HepG2 (cell line): ENCODE measurements around the gene ZFAND6. TPM values are rescaled to one million over a fixed set of nuclear protein-coding genes. Genes with fewer than 3 reads are reported as not detected.

Source experiments
- ATRX ChIP-seq: sonication (generic); formaldehyde crosslinking; IDR thresholded peaks from 2 replicates; pipeline ENCODE4 v1.4.0; 2020; ENCODE audit warnings: missing genetic modification reagents, borderline replicate concordance
- CBX5 ChIP-seq: sonication (generic); formaldehyde crosslinking; IDR thresholded peaks from 2 replicates; pipeline ENCODE4 v1.4.0; 2020; ENCODE audit warnings: missing genetic modification reagents, borderline replicate concordance
- GATAD2A ChIP-seq: IDR thresholded peaks from 2 replicates; pipeline ENCODE4 v1.6.1; 2016
- NONO ChIP-seq, 2 experiments: fragments of 450-650 bp in 1 of 2; sonication (generic) in 1 of 2; formaldehyde crosslinking in 1 of 2; IDR thresholded peaks in 1 of 2; conservative IDR thresholded peaks in 1 of 2; 2 replicates each; pipeline versions ENCODE4 v1.6.1 to v1.8.0; 2017 to 2022; ENCODE audit warnings: mild to moderate bottlenecking in 1 of 2, missing genetic modification reagents in 1 of 2, moderate library complexity in 1 of 2
- SIN3A ChIP-seq: IDR thresholded peaks from 2 replicates; pipeline ENCODE4 v1.6.1; 2011; ENCODE audit warnings: low read depth, mild to moderate bottlenecking, control low read depth, low read length, borderline replicate concordance
- SIX4 ChIP-seq: sonication (generic); formaldehyde crosslinking; IDR thresholded peaks from 2 replicates; pipeline ENCODE4 v1.4.0; 2020; ENCODE audit warnings: missing genetic modification reagents
- ZBTB40 ChIP-seq, 2 experiments: fragments of 450-650 bp in 1 of 2; sonication (generic) in 1 of 2; formaldehyde crosslinking in 1 of 2; IDR thresholded peaks; 2 replicates each; pipeline versions ENCODE4 v1.6.1 to v1.8.0; 2016 to 2022; ENCODE audit warnings: antibody characterized with exemption in 1 of 2, mild to moderate bottlenecking in 1 of 2, missing genetic modification reagents in 1 of 2
- ZC3H13 ChIP-seq: sonication (generic); formaldehyde crosslinking; IDR thresholded peaks from 2 replicates; pipeline ENCODE4 v1.8.1; 2023; ENCODE audit warnings: mild to moderate bottlenecking, missing genetic modification reagents, moderate library complexity
- ZNF160 ChIP-seq: sonication (generic); formaldehyde crosslinking; IDR thresholded peaks from 2 replicates; pipeline ENCODE4 v1.8.0; 2022; ENCODE audit warnings: mild to moderate bottlenecking, inconsistent platforms, missing genetic modification reagents
- ZNF253 ChIP-seq: sonication (generic); formaldehyde crosslinking; IDR thresholded peaks from 2 replicates; pipeline ENCODE4 v1.8.0; 2022; ENCODE audit warnings: mild to moderate bottlenecking, missing genetic modification reagents, borderline replicate concordance
- ZNF430 ChIP-seq: sonication (generic); formaldehyde crosslinking; IDR thresholded peaks from 2 replicates; pipeline ENCODE4 v1.9.0; 2021; ENCODE audit warnings: mild to moderate bottlenecking, missing genetic modification reagents
- ZNF746 ChIP-seq: sonication (generic); formaldehyde crosslinking; IDR thresholded peaks from 2 replicates; pipeline ENCODE4 v1.8.0; 2022; ENCODE audit warnings: mild to moderate bottlenecking, missing genetic modification reagents
- ZNF75D ChIP-seq: sonication (generic); formaldehyde crosslinking; IDR thresholded peaks from 2 replicates; pipeline ENCODE4 v1.8.1; 2023; ENCODE audit warnings: missing genetic modification reagents, mild to moderate bottlenecking, borderline replicate concordance
- ZNF775 ChIP-seq: sonication (generic); formaldehyde crosslinking; IDR thresholded peaks from 2 replicates; pipeline ENCODE4 v1.4.0; 2020; ENCODE audit warnings: missing genetic modification reagents, mild to moderate bottlenecking, moderate library complexity, borderline replicate concordance
- ZNF776 ChIP-seq: sonication (generic); formaldehyde crosslinking; IDR thresholded peaks from 2 replicates; pipeline ENCODE4 v1.4.0; 2020; ENCODE audit warnings: mild to moderate bottlenecking, missing genetic modification reagents
- ZNF883 ChIP-seq: sonication (generic); formaldehyde crosslinking; IDR thresholded peaks from 2 replicates; pipeline ENCODE4 v1.5.1; 2020; ENCODE audit warnings: mild to moderate bottlenecking, missing genetic modification reagents; ENCODE audit errors: not compliant biosample characterization
- polyA plus RNA-seq, 8 experiments: library from polyadenylated mRNA; depleted of rRNA in 3 of 8; stranded (reverse) in 7 of 8; unstranded in 1 of 8; fragments of >200 nt; fragmentation: Illumina TruSeq in 4 of 8; extraction: Trizol in 4 of 8; gene quantifications; 2 replicates each; pipeline versions ENCODE4 v1.2.1 to v1.2.3, GENCODE V29; 2011 to 2016; ENCODE audit warnings: low read depth in 4 of 8, missing spikeins in 1 of 8, mixed read lengths in 1 of 8; ENCODE audit not compliant: insufficient read depth in 1 of 8
- total RNA-seq, 5 experiments: library from RNA; depleted of rRNA; stranded (reverse); fragments of >200 nt; fragmentation: Illumina TruSeq; extraction: Trizol; gene quantifications; 2 replicates each; pipeline ENCODE4 v1.2.3, GENCODE V29; 2016; ENCODE audit warnings: low read depth in 1 of 5

ZFAND6 gene
- total and polyA plus RNA-seq, 2 of the 13 experiments (the other 11 are each of a cell fraction or from before 2014, with no cell fraction given): 84.2 to 115 TPM

DNA sequence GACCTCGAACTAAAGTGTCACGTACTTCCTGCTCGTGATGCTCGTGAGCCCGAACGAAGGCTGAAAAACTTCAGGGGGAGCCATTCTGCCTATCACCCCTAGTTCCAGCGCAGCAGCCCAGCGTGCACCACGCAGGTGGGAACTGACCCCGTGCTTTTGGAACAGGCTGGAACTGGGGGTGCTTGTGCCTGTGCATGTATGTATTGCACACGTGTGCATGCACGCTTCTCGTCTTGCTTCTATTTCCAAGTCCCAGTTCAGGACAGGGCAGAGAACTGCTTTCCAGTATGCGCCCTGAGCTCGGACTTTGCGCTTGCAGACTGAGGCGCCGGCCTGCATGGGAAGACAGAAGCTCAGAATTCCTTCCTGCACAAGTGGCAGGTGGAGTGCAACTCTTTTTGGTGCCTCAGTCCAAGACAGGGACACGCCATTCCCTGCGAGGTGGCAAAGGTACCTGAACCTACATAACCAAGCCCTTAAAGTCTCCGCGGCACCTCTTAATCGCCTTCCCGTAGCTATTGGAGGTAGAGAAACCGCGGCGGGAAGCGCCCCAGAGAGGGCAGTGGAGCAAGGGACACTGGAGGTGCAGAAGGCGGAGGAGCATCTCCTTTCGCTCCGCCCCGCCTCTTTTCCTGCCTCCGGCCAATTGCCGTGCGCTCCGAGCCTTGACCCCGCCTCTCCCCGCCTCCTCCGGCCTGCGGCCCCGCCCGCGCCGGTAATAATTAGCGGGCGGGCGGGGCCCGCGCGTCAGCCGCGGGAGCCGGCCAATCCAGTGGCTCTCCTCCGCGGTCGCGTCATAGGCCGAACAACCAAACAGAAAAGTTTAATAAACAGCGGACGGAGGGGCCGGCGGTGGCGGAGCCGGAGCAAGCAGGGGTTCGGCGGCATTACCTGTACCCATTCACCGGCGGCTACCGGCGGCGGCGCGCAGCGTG, at the start of gene ZFAND6 (continued):
- TF ChIP-seq ZNF160 (CRISPR knock-in tag): no peak; the same call in 1 of the 2 replicates
- peak; percentile 51; the same call in 1 of the 2 replicates for TF ChIP-seq SIN3A
- no peak for TF ChIP-seq ZNF75D (CRISPR knock-in tag)
- TF ChIP-seq ATRX (CRISPR knock-in tag): no peak
- TF ChIP-seq ZNF253 (CRISPR knock-in tag): no peak
- TF ChIP-seq ZNF776 (CRISPR knock-in tag): no peak
- TF ChIP-seq GATAD2A (CRISPR knock-in tag): peak; percentile 38; the same call in 1 of the 2 replicates
- no peak for TF ChIP-seq ZNF746 (CRISPR knock-in tag)
- peak; percentile 80 for TF ChIP-seq ZC3H13
- TF ChIP-seq CBX5: no peak; the same call in 1 of the 2 replicates
- no peak for TF ChIP-seq NONO (IDR thresholded peaks at IDR 0.05)
- TF ChIP-seq NONO (CRISPR knock-in tag; conservative IDR thresholded peaks at IDR 0.05): peak; percentile 77
- peak; percentile 67 for TF ChIP-seq ZNF883 (CRISPR knock-in tag)
- peak; percentile 40; the same call in 1 of the 2 replicates for TF ChIP-seq ZNF430
- no peak for TF ChIP-seq ZBTB40 (IDR thresholded peaks at IDR 0.05)
- no peak; the same call in 1 of the 2 replicates for TF ChIP-seq ZBTB40 (CRISPR knock-in tag; IDR thresholded peaks at IDR 0.05)
- no peak for TF ChIP-seq SIX4 (CRISPR knock-in tag)
- TF ChIP-seq ZNF775 (CRISPR knock-in tag): no peak
